ENCODE measurements around the gene GLDC.
"Not testable (repeated sequence)": the region's sequence is repeated elsewhere in the genome, so short reads cannot be mapped to it uniquely, and the experiment has no call there.

The GLDC gene

DNA sequence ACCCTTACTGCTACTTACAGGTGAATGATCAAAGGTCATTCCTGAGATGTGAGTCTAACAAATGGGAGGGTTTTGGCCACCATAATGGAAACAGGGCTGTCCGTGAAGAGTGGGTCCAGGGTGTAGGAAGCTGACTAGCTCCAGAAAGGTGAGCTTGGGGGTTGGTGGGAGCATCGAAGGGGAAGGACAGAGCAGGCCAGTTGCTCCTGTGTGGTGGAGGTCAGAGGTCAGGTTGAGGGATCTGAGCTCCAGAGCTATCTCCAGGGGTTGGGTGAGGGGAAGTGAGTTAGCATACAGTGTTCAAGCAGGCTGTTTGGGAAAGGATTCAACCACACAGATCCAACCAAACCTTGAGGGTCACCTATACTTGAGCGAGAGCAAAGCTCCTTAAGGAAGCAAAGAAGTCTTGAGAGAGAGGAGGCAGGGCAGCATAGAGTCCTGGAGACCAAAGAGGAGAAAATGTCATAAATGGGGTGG lies 18.7 kb upstream of the GLDC start:
- no peak for DNase-seq (ENCODE audit: low read depth)

DNA sequence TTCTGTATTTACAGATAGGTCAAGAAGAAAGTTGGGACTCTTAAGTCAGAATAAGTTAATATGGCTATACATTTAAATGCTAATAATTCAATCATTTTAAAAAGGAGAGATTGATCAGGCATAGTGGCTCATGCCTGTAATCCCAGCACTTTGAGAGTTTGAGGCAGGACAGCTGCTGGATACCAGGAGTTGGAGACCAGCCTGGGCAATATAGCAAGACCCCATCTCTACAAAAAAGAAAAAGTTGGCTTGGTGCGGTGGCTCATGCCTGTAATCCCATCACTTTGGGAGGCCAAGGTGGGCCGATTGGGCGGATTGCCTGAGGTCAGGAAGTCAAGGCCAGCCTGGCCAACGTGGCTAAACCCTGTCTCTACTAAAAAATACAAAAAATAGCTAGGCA lies 15.0 kb upstream of the GLDC start:
- DNase-seq (ENCODE audit: low read depth) = no peak

DNA sequence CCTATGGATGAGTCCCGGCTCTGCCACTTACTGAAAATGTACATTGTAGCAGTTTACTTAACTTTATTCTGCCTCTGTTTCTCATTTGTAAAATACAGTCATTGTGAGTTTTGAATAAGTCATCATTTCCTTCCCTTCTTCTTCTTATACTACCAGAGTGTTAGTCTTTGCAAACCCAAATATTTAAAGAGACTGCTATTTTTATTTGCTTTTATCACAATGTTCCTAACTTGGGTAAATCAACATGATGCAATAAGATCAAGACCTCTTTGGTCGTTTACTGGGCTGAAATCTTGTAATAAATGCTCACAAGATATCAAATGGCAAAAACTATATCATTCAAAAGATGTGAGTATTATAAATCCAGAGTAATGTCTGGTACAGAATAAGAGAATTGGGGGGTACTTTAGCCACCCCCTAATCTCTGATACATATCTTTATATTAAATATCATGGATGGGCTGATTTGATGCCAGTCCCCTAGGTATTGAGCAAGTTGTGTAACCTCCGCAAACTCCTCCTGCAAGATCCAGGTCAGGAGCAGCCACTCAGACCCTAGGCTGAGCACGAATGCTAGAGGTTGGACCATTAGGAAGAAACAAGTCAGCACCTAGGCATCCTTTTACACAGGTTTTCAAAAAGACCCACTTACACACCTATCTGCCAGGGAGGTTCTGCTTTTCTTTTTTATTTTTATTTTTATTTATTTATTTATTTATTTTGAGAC lies 13.3 kb upstream of the GLDC start:
- DNase-seq (ENCODE audit: low read depth) = no peak

DNA sequence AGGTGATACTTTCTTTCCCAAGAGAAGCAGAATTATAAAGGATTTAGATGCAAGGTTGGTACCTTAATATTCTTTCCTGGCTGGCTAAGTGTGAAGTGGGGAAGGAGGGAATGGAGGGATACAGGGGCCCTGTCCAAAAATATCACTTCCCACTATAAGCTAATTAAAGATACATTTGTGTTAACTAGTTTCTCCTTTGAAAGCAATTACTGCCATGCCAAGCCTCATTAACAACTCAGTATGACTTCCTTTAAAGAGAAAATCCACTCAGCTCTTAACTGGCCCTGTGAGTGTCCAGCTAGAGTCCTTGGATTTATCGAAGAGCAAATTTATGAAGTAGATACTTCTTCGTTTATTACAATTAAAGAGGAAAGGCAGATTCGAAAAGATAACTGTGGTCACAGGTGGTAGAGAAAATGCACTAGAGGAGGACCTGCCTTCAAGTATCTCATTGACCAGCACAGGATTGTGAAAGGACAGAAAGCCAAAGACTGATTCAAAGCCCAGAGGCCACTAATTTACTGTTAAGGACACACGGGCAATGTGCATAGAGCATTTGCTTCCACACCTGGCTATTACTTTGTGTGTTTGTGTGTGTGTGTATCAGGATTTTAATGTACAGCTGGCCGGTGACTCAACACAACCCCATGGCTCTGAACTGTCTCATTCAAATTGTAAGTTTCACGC lies 11.2 kb upstream of the GLDC start:
- DNase-seq (ENCODE audit: low read depth) = no peak

DNA sequence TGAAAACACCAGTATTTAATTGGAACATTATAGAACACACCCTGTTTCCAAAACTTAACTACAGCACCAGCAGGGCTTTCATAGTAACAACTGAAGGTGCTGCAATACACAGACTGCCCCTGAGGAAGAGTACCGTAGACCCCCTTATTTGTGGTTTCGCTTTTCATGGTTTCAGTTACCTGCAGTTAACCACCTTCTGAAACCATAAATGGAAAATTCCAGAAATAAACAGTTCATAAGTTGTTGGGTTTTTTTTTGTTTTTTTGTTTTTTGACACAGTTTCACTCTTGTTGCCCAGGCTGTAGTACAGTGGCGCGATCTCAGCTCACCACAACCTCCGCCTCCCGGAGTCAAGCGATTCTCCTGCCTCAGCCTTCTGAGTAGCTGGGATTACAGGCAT lies 9.5 kb upstream of the GLDC start:
- DNase-seq (ENCODE audit: low read depth) = no peak

DNA sequence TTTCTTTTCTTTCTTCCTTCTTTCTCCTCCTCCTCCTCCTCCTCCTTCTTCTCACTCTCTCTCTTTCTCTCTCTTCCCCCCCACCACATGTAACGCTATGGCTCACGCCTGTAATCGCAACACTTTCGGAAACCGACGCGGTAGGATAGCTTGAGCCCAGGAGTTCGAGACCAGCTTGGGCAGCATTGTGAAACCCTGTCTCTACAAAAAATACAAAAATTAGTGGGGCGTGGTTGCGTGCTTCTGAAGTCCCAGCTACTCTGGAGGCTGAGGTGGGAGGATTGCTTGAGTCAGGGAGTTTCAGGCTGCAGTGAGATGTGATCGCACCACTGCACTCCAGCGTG lies 736 bp upstream of the GLDC start:
- no peak for DNase-seq (ENCODE audit: low read depth)

DNA sequence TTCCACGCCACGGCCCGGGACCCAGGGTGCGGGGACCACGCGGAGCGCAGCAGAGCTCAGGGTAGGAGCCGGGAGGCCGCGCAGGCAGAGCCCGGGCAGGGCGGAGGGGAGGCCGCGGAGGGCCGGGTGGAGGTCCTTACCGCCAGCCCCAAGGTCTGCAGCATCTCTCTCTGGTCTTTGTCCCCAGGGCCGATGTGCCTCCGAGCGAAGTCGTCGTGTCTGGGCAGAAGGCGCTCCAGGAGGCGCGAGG lies 499 bp downstream of the GLDC start:
- DNase-seq (ENCODE audit: low read depth) = not testable (repeated sequence)

DNA sequence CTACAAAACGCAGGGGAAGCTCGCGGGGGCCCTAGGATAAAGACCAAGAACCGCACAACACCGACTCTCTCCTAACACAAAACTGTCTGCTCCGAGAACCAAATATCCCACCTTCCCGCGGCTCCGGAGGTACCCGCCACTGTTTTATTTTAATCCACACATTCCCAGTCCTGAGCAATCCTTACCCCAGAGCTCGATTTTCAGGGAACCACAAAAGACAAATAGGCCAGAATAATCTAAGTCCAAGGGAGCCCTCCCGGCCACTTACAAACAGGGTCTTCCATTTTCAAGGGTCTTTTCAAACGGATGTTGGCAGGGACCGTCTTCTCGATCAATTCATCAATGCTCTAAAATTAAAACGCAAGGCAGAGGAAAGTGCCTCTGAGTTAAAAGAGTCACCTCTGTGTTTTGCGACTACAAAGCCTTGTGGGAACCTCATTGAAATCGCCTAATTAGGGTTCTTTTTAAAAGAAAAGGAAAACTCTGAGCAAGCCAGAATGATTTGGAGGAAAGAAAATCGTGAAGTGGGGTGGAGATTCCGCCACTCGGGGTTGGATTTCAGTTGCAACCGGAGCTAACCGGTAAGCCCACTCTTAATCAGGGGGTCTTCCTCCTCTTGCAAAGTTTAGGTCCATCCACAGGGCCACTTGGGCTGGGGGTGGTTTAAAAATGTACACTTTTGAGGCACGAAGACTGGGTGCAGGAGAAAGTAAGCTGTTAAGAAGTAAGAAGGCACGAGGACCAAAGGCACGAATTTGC lies 1.0 kb downstream of the GLDC start:
- no peak for DNase-seq (ENCODE audit: low read depth)

DNA sequence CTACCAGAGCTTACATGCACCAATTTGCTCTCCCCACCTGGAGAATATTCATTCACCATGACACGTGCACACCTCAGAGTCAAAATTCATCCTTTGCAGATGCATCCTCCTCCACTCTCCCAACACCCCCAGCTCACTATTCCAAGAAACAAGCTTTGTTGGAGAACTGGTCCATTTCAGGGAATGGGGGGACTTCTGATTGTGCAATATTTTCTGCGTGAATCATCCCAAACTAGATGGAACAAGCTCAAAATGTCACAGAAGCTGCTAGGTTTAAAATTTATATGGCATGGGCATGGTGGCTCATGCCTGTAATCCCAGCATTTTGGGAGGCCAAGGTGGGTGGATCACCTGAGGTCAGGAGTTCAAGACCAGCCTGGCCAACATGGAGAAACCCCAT lies 3.6 kb downstream of the GLDC start:
- no peak for DNase-seq (ENCODE audit: low read depth)

DNA sequence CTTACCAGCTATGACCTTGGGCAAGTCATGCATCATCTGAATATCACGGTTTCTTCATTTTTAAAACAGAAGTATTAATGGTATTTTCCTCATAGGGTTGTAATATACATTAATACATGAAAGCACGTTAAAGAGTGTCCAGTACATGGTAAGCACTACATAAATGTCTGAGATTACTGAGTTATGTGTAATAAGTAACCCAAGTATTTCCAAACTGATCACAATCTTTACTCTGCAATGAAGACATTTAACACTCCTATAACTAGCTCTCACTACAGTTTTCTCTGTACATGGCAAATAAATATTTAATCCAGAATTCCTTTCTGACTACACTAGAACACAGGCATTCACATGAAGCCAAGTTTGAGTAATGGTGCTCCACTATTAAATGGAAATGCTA lies 4.0 kb downstream of the GLDC start:
- no peak for DNase-seq (ENCODE audit: low read depth)

DNA sequence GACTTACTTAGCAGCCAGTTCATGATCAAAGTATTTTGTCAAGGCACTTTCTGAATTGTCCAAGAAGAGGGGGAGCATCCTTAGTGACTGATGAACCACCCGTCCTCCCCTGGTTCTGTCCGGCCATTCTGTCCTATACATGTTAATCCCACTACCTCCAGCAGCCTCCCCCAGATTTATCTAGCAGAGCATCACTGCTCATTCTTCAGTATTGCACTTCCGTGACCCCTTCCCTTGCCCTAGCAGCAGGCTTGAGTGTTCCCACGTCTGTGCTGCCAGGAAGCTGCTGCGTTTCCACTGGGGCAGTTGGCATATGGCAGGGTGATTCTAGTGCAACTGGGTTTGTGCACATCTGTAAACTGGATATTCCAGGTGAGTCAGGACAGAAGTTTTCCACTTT lies 4.5 kb downstream of the GLDC start:
- no peak for DNase-seq (ENCODE audit: low read depth)

DNA sequence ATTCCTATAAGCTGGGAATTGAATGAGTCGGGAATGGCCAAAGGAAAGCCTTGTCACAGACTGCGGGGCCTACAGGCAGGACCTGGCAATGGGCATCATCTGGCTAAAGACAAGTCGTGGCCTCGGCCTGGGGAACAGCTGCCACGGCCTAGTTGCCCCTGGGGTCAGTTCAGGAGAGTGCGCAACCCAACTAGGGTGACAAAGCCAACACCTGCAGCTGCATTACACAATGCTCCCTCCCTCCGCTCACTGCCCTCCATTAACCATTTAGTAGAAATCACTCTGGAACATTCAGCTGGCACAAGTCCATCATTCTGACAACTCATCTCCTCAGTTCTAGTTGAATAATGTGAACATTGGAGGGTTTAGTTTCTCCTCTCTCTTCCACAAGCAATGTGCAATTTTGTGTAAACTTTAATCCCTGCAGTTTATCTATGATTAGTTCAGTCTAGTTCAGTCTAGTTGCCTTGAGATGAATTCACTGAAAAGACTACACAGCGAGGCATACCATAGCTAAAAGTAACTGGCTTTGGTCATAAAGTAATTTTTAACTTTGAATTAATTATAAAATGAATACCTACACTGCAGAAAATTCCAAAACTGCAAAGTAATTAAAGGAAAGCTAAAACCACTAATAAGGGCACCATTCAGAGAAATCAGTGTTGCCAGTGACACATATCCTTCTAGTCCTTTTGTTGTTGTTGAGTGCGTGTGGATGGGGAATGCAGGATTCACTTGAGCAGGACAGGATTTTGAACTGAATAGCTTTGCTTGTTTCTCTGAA lies 5.1 kb downstream of the GLDC start:
- no peak for DNase-seq (ENCODE audit: low read depth)

DNA sequence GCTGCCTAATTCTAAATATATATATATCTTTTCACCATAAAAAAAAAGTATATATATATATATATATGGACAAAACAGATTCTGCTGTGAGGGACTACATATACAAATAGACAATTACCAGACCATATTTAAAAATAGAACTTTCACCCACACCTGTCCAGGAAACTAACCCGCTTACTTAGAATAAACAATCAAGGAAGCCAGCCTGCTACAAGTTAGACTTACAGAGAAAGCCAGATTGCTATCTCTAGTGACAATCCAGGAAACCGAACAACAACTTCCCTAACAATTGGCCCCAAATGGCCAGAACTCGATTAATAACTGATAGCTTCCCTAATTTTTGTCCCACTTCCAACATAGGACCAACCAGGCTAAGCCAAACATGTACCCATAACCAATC lies 5.9 kb downstream of the GLDC start:
- DNase-seq (ENCODE audit: low read depth) = no peak

DNA sequence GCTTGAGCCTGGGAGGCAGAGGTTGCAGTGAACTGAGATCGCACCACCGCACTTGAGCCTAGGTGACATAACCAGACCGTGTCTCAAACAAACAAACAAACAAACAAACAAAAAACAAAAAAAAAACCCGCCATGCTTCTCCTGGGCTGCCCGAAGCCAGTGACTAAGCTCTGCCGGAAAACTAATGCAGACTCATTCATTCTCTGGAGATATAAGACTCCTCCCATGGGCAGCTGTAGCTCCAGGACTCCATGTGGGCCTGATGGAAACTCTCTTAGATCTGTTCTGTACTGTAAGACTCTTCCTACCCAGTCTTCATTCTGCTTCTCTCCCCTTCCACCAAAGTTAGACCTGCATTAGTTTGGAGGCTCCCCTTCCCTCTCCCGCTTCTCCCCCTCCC lies 11.1 kb downstream of the GLDC start:
- no peak for DNase-seq (ENCODE audit: low read depth)

DNA sequence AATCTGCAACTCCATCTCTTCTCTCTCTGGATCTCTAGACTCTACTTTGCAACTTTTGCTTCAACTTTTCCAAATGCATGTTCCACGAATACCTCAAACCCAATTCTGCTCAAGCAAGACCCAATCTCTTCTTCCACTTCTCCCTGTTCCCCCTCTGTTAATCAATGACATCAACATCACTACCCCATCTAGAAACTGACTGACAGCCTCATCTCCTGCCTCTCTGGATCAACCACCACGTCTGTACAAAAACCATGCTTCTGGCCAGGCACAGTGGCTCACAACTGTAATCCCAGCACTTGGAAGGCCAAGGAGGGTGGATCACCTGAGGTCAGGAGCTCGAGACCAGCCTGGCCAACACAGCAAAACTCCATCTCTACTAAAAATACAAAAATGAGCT lies 12.2 kb downstream of the GLDC start:
- no peak for DNase-seq (ENCODE audit: low read depth)

DNA sequence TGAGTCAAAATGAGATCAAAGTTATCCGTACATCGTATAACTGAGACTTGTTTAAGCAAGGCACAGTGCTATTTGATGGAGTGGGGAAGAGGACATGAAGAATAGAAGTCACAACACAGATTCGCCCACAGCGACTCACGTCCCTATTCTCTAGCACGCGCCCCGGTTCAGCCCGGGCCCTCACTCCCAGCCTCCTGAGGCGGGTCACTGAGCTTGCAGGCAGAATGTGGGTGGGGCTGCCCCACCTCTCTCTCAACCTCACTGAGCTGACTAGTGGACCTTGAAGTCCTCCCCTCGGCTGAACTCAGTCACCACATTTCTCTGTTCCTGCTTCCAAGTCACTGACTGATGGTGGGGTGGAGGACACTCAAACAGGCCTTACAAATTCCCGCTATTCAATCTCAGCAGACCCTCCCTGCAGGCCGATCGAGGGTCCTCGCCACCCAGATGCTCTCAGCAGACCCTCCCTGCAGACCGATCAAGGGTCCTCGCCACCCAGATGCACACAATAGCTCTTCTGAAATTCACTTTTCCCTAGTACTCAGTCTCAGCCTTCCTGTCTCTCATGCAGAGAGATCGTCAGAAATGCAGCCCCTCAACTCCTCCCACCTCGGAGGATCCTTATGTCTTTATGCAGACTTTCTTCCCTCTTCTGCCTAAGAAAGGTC lies 12.9 kb downstream of the GLDC start:
- no peak for DNase-seq (ENCODE audit: low read depth)

DNA sequence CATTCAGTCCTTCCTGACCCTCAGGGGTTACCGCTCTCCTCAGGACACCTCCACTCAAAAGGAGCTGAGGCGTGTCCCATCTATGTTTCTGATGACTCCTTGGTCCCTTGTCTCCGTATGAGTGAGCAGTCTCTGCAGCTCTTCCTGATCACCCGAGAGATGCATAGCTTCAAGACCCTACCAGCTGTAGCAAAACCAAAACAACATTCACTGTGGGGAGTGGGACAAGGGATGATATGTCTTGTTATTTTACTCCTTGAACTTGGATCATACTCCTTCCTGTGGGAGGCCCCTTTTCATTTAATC lies 14.4 kb downstream of the GLDC start:
- DNase-seq (ENCODE audit: low read depth) = no peak

DNA sequence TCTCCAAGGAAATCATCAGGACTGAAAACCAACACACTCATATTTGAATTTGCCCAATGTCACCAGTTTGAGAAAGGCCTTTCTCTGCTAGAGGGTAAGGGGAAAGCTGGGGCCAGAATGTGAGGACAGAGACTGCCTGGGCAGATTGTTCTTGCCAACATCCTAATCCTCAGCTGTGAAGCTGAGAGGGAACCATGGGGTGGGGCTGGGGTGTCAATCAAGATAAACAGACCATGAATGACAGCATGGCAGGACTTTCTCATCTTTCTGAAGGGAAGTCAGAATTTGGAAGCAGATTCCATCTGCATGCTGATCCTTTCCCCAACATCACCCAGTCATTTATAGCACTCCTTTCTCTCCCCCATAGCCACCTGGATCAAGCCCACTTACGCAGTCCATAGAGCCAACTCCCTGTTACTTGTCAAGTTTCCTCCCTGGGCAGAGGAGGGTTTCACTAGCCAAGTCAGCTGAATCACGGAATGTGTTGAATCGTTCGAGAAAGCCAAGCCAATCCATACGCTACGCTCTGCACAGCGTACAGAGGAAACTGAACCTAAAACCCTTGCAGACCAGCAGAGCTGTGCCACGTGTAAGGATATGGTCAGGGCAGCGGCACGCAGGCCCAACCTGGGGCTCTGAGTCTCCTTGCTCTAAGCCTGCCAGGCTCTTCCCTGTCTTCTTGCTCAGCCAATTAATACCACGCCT lies 14.9 kb downstream of the GLDC start:
- no peak for DNase-seq (ENCODE audit: low read depth)

DNA sequence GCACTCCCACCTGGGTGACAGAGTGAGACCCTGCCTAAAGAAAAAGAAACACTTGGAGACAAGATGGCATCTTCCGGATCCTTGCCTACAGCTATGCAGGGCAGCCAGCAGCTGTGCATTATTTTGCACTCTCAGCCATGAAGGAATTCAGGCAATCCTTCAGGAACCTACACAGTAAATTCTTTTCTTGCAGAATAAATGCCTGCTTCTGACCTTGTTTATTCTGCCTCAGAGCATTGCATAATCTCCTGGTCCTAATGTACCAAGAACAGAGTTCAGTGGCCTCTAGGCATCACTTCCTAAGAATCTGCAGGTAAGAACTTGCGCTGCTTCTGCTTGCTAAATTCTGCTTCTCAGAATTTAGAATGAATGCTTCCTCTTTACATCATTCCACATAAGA lies 16.8 kb downstream of the GLDC start:
- DNase-seq (ENCODE audit: low read depth) = peak; percentile 8

DNA sequence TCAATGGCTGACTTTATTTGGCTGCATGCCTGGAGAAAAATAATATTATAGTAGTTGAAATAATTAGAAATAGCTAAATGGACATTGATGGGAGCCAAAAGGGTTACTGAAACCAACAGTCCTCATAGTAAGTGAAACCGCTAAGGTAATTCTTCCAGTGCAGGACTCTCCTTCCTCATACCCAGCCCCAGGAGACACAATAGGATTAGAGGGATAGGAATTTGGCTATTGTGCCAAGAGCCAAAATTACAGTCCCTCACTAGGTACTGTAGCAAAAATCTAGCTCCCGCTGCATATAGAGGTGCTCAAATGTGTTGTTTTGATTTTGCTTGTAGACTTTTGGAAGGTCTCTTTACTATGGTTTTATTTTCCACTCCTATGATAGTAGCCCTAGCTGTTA lies 20.2 kb downstream of the GLDC start:
- no peak for DNase-seq (ENCODE audit: low read depth)

DNA sequence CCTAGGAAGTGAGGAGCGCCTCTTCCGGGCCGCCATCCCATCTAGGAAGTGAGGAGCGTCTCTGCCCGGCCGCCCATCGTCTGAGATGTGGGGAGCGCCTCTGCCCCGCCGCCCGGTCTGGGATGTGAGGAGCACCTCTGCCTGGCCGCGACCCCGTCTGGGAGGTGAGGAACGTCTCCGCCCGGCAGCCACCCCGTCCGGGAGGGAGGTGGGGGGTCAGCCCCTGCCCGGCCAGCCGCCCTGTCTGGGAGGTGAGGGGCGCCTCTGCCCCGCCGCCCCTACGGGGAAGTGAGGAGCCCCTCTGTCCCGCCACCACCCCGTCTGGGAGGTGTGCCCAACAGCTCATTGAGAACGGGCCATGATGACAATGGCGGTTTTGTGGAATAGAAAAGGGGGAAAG lies 22.7 kb downstream of the GLDC start:
- DNase-seq (ENCODE audit: low read depth) = not testable (repeated sequence)

DNA sequence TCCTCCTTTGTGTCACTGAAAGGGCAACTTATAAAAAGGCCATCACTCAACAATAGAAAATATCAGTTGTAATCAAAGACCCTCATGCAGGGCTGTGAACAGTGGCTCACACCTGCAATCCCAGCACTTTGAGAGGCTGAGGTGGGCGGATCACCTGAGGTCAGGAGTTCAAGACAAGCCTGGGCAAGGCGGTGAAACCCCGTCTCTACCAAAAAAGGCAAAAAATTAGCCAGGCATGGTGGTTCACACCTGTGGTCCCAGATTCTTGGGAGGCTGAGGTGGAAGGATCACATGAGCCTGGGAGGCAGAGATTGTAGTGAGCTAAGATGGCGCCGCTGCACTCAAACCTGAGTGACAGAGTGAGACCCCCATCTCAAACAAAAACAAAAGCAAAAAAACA lies 24.7 kb downstream of the GLDC start:
- DNase-seq (ENCODE audit: low read depth) = no peak
